Transverse colon (tissue), 4 donors: ENCODE results near the gene ZNF740. TPM values are rescaled to one million over a fixed set of nuclear protein-coding genes. Genes with fewer than 3 reads are reported as not detected.

Experiments used
- DNase-seq: peaks from one replicate; pipeline ENCODE4 v3.0.0-alpha.2; 2019
- H3K27ac ChIP-seq, 4 donors: fragments of 200-600 bp; sonication (generic); 2 replicates each; pipeline ENCODE4 v1.5.1; 2016 to 2018; ENCODE audit warnings: inconsistent platforms in 4 of 4
- H3K27me3 ChIP-seq: fragments of 200-600 bp; sonication (generic); 2 replicates; pipeline ENCODE4 v1.5.1; 2017; ENCODE audit warnings: inconsistent platforms
- H3K36me3 ChIP-seq, 4 donors: fragments of 200-600 bp; sonication (generic); 2 replicates each; pipeline ENCODE4 v1.5.1; 2017 to 2019; ENCODE audit warnings: inconsistent platforms in 4 of 4
- H3K4me1 ChIP-seq, 4 donors: fragments of 200-600 bp; sonication (generic); 2 replicates each; pipeline ENCODE4 v1.5.1; 2017 to 2020; ENCODE audit warnings: inconsistent platforms in 4 of 4
- H3K4me3 ChIP-seq, 4 donors: fragments of 200-600 bp; sonication (generic); 1 replicate in 1 of 4; 2 replicates in 3 of 4; pipeline versions ENCODE4 v1.5.1 to v1.6.1; 2017 to 2019; ENCODE audit warnings: inconsistent platforms in 4 of 4
- H3K9me3 ChIP-seq, 2 donors: fragments of 200-600 bp; sonication (generic); 2 replicates each; pipeline ENCODE4 v1.5.1; 2017 to 2019; ENCODE audit warnings: inconsistent platforms in 2 of 2
- CTCF ChIP-seq, 5 experiments: fragments of 200-600 bp in 3 of 5; fragments of 450-650 bp in 2 of 5; sonication (generic) in 3 of 5; IDR thresholded peaks; 1 replicate in 2 of 5; 2 replicates in 3 of 5; pipeline ENCODE4 v1.5.1; 2016 to 2017; ENCODE audit warnings: antibody characterized with exemption in 5 of 5, inconsistent platforms in 3 of 5, mild to moderate bottlenecking in 2 of 5, moderate library complexity in 1 of 5
- EP300 ChIP-seq: sonication (generic); formaldehyde crosslinking; IDR thresholded peaks from one replicate; pipeline ENCODE4 v1.6.1; 2017; ENCODE audit warnings: antibody characterized with exemption, low read depth
- POLR2A ChIP-seq: fragments of 450-650 bp; IDR thresholded peaks from one replicate; pipeline ENCODE4 v1.6.1; 2016; ENCODE audit warnings: antibody characterized with exemption, mild to moderate bottlenecking, moderate library complexity
- POLR2AphosphoS5 ChIP-seq, 3 donors: sonication (generic); formaldehyde crosslinking; IDR thresholded peaks; one replicate each; pipeline ENCODE4 v1.6.1; 2016; ENCODE audit warnings: antibody characterized with exemption in 3 of 3
- WGBS, 2 donors: methylation state at CpG; one replicate each; pipeline ENCODE4 v1.1.5; 2018; ENCODE audit warnings: low coverage in 1 of 2; 5-methylcytosine and 5-hydroxymethylcytosine counted together
- in situ Hi-C, 4 donors: fragments of 200-750 bp; cut with MboI; loops; one replicate each; pipeline versions ENCODE4 v1.15.0 to v1.15.1; 2017; ENCODE audit warnings: low sequenced_read_pairs in 3 of 4, low pct_ligation_motif_present in 1 of 4, low pct_unique_long_range_greater_than_20kb in 1 of 4
- intact Hi-C: fragments of 100-400 bp; cut with DNase I; formaldehyde crosslinking; loops from one replicate; pipeline ENCODE4 v1.15.1; 2023; ENCODE audit warnings: low total_unique reads
- total RNA-seq, 4 donors: library from RNA; depleted of rRNA; stranded (reverse); fragments of >200 nt; gene quantifications; one replicate each; pipeline ENCODE4 v1.1.0, GENCODE V29; 2016

The ZNF740 gene
- total RNA-seq, 4 donors from 2014 or later = 9.7 to 21.9 (median 16.3) TPM

GRCh38 chr12:53224897-53225634, 44.5 kb downstream of the ZNF740 start:
- no peak for DNase-seq
- Histone ChIP-seq H3K36me3 (no peaks in the 10 kb centered on the region), H3K9me3 (no peaks in the 10 kb centered on the region), H3K27me3 (no peaks in the 10 kb centered on the region), H3K4me3 (no peak overlapping the region), H3K27ac (peak overlapping the region; percentile 98 to 100 (median 99)), H3K4me1 (peaks cover 34 to 42% (median 38%) of the 10 kb centered on the region in 4 donors)
- 76 to 100% methylated on average over 1 to 10 of the region's 10 CpGs for WGBS, 2 donors
- intact Hi-C loops = no loop called here
- TF ChIP-seq POLR2A = no peak
- no peak for TF ChIP-seq POLR2AphosphoS5 (IDR thresholded peaks at IDR 0.05)
- TF ChIP-seq CTCF (IDR thresholded peaks at IDR 0.05) = no peak
- no peak for TF ChIP-seq EP300
- in situ Hi-C loops = no loop called here

DNA sequence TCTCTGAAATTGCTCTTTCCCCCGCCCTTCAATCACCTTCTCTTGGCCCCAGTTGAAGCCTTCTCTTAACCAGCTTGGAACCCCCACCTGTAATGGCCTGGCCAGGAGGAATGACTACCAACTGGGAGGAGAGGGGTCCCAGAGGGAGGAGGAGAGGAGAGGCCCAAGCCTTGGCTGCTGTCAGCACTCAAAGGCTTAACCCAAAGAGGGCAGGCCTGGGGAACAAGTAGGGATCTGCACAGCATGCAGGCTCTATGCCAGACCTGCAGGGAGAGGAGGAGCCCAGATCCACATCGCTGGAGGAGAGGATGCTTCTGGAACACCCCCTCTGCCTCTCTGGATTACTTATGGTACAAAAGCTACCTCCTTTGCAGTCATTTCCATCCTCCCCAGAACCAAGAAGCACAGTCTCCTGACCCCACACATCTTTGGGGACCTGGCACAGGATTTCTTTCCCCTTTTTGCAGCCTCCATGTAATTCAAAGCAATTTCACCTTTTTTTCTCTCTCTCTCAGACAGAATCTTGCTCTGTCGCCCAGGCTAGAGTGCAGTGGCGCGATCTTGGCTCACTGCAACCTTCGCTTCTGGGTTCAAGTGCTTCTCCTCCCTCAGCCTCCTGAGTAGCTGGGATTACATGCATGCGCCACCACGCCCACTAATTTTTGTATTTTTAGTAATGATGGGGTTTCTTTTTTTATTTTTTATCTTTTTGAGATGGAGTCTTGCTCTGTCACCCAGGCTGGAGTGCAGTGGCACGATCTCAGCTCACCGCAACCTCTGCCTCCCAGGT, 45.3 kb downstream of the ZNF740 start:
- Histone ChIP-seq H3K36me3 (no peaks in the 10 kb centered on the region), H3K4me1 (peaks cover 40 to 50% (median 43%) of the 10 kb centered on the region in 4 donors), H3K4me3 (no peak overlapping the region), H3K27ac (peak overlapping the region in 1 of 4 donors; percentile 98), H3K27me3 (no peaks in the 10 kb centered on the region), H3K9me3 (no peaks in the 10 kb centered on the region)
- in situ Hi-C loops = no loop called here
- DNase-seq = no peak
- no peak for TF ChIP-seq POLR2AphosphoS5 (IDR thresholded peaks at IDR 0.05)
- no peak for TF ChIP-seq CTCF (IDR thresholded peaks at IDR 0.05)
- no peak for TF ChIP-seq EP300
- no peak for TF ChIP-seq POLR2A
- intact Hi-C loops = no loop called here
- 91 to 92% methylated on average over 7 to 10 of the region's 10 CpGs for whole genome bisulfite sequencing, 2 donors

DNA sequence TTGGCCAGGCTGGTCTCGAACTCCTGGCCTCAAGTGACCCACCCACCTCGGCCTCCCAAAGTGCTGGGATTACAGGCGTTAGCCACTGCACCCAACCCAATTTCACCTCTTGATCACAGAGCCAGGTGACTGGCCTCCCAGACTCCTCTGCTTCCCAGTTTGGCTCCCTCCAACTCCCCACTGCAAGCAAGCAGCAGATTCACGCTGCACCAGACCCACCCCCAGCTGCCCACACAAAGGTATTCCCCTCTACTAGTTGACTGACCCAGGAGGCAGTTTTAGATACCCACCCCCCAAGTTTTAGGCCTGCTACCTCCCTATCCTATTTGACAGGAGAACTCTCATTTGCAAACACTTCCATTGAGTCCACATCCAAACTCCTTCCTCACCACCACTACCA, 46.3 kb downstream of the ZNF740 start:
- H3K4me1 ChIP-seq = peaks cover 44 to 58% (median 49%) of the 10 kb centered on the region in 4 donors
- H3K27ac ChIP-seq = no peak overlapping the region
- H3K36me3 ChIP-seq = no peaks in the 10 kb centered on the region
- in situ Hi-C loops (no loop called here), intact Hi-C loops (no loop called here)
- H3K4me3 ChIP-seq = no peak overlapping the region
- 88% methylated on average over 4 of the region's 4 CpGs; no CpG with 5 or more reads in 1 of the 2 donors for WGBS, 2 donors
- DNase-seq = no peak
- TF ChIP-seq POLR2AphosphoS5 (IDR thresholded peaks at IDR 0.05) = no peak
- no peak for TF ChIP-seq CTCF (IDR thresholded peaks at IDR 0.05)
- TF ChIP-seq EP300 = no peak
- TF ChIP-seq POLR2A = no peak
- H3K27me3 ChIP-seq = no peaks in the 10 kb centered on the region
- H3K9me3 ChIP-seq = no peaks in the 10 kb centered on the region

DNA sequence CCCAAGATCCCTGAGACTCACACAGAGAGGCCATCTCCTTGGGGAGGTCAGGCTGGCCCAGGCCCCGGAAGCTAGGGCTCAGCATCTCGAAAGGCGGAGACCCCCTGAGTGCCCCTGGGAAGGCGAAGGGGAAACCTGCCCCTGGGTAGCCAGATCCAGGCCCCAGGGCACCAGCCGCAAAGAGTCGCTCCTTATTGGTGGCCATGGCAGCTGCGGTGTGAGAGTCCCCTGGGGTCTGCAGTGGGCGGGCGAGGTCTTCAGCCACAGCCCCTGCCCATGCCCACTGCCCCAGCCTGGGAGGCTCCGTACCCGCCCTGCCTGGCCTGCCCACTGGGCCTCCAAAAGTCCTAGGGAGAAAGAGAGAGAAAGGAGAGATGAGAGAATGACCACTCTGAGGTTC, 46.8 kb downstream of the ZNF740 start:
- in situ Hi-C loops (no loop called here), intact Hi-C loops (no loop called here)
- Histone ChIP-seq H3K4me1 (peaks cover 40 to 55% (median 47%) of the 10 kb centered on the region in 4 donors), H3K27me3 (no peaks in the 10 kb centered on the region), H3K9me3 (no peaks in the 10 kb centered on the region), H3K36me3 (no peaks in the 10 kb centered on the region), H3K4me3 (no peak overlapping the region), H3K27ac (no peak overlapping the region)
- no peak for TF ChIP-seq EP300
- TF ChIP-seq POLR2AphosphoS5 (IDR thresholded peaks at IDR 0.05) = no peak
- TF ChIP-seq POLR2A = no peak
- TF ChIP-seq CTCF (IDR thresholded peaks at IDR 0.05) = no peak
- WGBS, 2 donors = 89% methylated on average over 7 of the region's 11 CpGs; no CpG with 5 or more reads in 1 of the 2 donors
- no peak for DNase-seq
